ENCODE measurements around the gene NIPA2.

NIPA2 gene

DNA sequence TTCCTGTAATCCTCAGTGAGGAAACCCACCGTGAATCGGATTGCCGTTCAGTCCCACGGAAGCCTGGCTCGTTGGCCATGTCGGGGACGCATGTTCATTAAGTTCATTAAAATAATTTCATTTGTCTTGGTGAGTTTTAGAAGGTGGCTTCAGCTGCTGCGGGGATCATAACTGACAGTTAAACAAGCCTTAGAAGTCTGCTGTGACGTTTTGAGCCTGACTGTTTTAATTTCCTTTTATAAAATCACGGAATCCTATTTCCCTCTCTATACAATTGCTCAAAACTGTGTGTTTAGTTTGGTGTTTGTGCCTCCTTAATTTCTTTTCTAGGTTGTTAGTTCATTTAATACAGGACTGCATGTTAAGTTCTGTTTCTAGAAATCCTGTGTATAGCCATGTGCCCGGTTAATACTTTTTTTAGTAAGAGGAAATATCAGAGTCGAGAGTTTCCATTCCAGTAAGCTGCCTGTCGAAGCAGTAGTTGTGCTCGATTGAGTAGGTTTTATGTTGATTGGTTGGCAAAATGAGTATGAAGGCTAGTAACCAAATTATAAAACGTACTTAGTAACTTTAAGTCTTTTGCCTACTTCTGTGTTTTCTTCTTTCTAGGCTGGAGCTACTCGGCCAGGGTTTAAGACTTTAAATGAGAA lies 705 bp downstream of the NIPA2 start:
- no peak for DNase-seq (ENCODE audit: low spot score)

DNA sequence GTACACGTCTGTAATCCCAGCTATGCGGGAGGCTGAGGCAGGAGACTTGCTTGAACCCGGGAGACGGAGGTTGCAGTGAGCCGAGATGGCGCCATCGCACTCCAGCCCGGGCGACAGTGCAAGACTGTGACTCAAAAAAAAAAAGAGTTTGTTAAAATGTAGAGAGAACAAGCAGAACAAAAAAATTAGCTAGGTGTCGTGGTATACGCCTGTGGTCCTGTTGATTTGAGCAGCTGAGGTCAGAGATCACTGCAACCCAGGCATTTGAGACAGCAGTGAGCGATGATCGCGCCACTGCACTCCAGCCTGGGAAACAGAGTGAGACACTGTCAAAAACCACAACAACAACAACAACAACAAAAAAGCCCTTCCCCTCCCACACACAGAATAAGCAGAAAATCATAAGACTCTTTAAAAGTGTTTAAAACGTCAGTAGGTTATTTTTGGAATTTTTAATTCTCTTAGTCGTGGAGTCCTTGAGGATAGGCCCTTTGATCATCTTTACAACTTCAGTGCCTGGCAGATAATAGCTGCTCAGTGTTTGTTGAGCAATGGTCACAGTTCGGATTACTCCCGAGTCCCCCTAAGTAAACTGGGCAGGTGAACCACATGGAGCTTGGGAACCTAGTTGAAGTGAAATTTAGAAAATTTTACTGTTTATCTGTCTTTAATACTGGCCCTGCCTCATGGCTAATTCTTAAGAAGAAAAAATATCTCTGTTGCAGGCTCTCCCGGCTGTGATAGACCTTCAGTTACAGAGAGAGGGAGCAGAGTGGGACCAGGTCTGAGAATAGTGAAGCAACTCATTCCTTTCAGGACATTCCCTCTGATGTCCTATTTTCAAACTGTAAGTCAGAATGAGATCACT lies 6.2 kb downstream of the NIPA2 start:
- no peak for DNase-seq (ENCODE audit: low spot score)

DNA sequence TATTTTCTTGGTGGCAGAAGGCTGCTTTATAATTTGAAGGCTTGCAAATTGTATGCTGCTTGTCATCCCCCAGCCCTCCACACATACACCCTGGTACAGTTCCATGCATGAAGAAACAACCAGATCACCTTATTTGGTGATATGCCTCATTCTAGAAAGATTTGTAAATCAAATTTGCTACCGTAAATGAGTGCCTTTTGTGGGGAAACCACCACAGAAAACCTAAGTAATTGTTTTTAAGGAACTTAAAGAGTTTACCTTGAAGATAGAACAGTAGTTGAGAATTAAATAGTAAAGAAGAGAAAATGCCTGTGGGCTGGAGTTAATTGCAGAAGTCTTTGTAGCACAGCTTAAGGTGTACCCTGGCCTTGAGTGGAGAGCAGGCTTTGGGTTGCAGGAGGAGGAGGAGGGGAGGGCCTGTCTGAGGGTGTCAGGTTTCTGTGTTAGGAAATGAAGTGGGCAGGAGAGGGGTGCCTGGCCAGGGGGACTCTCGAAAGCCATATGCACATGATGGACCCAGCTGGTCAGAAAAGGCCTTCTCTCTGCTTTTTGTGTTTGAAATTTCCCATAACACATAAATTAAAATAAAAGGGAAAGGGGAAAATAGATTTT lies 6.9 kb downstream of the NIPA2 start:
- no peak for DNase-seq (ENCODE audit: low spot score)

DNA sequence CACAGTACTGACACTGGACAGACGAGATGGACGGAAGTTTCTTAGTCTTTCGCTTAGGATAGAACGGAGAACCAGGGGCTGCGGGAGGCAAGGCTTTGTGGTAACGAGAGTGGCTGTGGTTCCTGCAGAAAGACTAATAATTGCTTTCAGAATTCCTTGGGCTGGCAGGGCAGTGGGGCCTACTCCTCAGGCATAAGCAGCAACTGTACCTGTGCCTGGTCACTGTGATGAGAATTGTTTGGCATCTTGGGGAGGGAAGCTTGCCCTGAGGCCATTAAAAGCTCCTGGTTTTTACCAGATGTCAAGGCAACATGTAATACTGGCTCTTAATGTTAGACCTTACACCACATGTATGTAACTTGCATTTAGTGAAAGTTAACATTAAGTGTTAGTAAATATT lies 7.6 kb downstream of the NIPA2 start:
- DNase-seq (ENCODE audit: low spot score), result no peak

DNA sequence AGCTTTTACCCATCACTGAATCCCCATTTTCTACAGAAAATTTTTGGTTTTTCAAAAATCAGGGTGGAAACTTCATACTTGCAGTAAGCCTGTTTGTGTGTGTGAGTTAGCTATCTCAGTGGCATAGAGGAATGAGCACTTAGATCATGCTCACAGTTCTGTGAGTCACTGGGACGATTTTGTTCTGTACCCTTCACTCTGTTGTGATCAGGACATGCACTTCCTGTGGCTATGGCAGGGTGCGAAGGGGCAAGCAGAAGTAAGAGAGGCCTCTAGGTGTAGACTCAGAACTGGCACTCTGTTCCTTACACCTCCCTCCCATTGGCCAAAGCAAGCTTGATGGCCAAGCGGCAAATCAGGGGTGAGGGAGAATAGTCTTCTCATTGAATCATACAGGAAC lies 11.6 kb downstream of the NIPA2 start:
- DNase-seq (ENCODE audit: low spot score), result no peak

DNA sequence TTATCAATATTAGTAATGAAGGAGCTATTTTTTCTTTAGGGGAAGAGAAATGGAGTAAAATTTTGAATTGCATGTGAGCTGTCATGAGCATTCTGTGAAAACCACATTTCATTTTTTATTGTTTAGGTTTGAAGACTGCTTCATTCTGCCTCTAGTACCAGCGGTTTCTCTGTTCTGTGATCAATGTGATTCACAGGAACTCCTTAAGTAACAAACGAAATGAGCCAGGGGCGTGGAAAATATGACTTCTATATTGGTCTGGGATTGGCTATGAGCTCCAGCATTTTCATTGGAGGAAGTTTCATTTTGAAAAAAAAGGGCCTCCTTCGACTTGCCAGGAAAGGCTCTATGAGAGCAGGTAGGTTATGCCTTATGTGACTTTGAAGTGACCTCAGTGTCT lies 13.0 kb downstream of the NIPA2 start:
- no peak for DNase-seq (ENCODE audit: low spot score)

DNA sequence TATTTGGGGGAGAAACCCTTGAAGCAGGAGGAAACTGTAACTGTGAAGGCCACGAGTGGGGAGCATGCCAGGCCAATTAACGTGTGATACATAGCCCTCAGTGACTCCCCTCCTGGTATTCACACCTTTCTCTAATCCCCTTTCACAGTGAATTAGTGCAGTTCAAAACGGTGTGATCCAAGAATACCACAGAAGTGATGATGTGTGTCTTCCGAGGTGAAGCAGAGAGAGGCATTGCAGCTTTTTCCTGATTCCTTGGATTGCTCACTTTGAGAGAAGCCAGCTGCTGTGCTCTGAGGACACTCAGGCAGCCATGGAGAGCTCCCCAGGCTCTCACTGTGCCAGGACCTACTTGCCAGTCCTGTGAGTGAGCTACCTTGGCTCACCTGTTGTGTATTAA lies 17.3 kb downstream of the NIPA2 start:
- DNase-seq (ENCODE audit: low spot score), result no peak

DNA sequence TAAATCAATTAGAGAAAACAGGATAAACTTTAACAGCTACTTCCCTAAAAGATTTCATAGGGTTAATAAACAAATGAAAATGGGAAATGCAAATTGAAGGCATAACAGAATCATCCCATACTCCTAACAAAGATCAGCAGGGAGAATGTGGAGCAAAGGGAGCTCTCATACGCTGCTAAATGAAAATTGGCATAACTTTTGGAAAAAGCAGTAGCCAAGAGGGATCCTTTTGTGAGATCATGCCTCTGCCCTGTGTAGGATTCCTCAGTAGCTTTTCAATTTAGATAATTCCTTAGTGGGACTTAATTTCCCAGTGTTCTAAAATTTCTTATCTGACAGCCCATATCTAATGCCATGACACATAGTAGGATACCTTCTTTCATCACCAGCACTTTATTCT lies 18.2 kb downstream of the NIPA2 start:
- DNase-seq (ENCODE audit: low spot score), result no peak

DNA sequence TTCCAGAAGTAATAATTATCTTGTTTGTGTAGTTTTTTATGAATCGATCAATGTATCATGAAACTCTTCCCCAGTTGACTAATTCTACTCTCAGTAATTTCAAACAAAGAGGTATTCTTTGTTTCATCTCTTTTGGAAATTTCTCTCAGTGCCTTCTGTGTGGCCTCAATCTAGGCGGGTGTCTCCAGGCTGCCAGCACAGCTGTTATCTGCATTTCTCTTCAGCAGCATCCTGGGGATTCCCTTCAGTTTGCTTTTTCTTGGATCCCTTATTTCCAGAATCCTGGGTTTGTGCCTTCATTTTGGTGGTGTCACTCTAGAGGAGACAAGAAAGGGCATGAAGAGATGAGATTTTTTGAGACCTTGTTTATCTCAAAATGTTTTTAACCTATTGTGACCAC lies 22.7 kb downstream of the NIPA2 start:
- no peak for DNase-seq (ENCODE audit: low spot score)

DNA sequence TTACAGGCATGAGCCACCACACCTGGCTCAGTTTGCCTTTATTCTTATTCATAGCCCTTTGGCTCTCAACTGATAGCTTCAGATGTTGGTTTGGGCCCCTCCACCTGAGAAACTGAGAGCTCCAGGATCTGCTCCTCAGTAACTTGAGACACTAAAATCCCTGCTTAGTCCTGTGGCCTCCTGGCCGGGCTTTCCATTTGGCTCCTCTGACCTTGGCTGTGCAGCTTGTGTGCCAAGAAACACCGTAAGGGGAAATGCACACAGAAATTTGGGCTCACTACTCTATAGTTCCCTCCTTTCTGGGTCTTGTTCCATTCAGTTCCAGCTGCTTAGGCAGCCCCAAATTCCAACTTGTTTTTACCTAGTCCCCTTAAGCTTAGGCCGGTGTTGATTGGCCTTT lies 24.9 kb downstream of the NIPA2 start:
- no peak for DNase-seq (ENCODE audit: low spot score)

DNA sequence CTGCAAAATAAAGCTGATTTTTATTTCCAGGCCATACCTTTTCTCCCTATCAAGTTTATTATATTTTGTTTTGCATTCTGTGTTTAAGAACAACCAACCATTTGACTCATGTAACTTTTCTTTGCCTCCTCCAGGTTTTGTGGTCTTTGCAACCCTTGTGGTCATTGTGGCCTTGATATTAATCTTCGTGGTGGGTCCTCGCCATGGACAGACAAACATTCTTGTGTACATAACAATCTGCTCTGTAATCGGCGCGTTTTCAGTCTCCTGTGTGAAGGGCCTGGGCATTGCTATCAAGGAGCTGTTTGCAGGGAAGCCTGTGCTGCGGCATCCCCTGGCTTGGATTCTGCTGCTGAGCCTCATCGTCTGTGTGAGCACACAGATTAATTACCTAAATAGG lies 27.6 kb downstream of the NIPA2 start:
- no peak for DNase-seq (ENCODE audit: low spot score)

DNA sequence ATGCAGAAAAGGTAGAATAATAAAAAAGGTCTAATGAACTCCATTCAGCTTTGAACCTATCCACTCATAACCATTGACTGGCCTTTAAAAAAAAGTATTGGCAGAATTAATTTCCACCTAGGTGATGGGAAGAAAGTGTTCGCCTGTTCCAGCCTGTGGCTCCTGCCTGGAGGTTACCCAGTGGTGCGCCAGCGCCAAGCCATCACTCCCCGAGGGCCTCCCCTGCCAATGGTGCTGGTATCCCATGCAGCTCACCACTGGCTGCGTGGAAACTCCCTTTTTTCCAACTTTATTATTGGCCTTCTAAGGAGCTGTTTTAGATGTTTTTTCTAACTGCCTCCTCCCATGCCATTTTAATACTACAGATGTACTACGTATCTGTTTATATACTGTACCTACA lies 29.4 kb downstream of the NIPA2 start:
- peak; percentile 25 for DNase-seq (ENCODE audit: low spot score)

DNA sequence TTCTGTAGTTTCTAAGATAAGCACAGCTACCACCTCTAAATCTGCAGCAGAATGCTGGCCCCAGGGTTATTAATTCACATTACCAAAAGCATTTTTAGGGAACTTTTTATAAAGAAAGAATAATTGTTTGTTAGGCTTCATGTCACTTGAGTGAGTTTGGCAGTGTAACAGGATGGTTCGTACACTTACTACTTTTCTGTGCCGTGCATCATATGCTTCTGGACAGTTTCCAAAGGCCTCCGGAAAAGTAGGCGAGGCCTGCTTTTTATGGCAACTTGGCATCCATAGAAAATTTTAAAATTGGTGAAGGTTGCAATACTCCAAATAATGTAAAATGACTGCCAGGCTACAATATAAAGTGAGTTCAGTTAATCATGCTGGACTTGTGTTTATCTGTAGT lies 30.0 kb downstream of the NIPA2 start:
- DNase-seq (ENCODE audit: low spot score), result no peak

DNA sequence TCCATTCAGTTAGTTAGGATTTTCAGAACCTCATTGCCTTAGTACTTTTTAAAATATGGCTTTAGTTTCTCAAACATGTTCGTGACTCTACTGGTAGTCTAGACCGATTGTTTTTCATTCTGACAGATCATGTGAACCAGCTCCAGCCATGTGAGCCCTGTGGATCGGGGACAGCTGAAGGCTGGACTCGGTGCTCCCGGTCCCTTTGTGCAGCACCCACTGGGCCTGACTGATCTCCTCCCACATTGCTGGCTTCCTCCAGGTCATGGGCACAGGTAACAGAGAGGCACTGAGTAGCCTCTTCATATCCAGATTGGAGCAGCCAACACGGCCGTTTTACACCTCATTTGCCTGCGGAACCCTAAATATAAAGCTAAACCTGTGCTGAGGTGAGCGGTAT lies 30.5 kb downstream of the NIPA2 start:
- no peak for DNase-seq (ENCODE audit: low spot score)

DNA sequence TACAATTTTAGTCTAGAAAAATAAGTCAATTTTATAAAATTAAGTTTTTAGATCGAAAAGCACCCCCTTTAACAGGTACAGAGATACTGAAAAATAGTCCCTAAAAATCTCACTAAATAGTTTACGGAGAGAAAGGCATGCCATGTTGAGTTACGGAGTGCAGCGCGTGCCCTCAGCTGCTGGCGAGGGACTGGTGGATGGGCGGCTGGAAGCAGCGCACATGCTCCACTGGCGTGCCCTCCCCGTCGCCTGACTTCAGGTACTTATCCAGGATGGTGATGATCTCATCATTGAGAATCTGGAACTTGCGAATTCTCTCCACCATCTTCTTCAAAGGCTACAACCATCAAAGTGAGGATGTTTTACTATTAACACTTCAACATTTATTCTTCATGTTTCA lies 31.4 kb downstream of the NIPA2 start:
- peak; percentile 21 for DNase-seq (ENCODE audit: low spot score)

DNA sequence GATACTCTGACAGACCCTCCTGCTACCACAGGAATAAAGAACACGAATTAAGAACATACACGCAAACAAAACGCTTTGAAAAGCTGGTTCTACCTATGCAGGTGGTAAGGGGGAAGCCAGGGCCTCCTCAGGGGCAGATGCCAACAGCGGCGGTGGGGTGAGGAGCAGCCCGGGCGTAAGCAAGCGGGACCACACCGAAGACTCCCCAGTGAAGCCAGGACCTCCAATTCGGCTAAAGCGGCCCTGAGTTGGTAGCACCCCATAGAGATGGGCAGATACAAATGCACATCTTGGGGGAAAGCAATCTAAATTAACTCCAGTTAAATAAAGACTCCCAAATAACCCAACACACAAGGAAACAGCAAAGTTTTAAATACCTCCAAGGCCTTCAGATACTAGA lies 32.4 kb downstream of the NIPA2 start:
- peak; percentile 21 for DNase-seq (ENCODE audit: low spot score)

DNA sequence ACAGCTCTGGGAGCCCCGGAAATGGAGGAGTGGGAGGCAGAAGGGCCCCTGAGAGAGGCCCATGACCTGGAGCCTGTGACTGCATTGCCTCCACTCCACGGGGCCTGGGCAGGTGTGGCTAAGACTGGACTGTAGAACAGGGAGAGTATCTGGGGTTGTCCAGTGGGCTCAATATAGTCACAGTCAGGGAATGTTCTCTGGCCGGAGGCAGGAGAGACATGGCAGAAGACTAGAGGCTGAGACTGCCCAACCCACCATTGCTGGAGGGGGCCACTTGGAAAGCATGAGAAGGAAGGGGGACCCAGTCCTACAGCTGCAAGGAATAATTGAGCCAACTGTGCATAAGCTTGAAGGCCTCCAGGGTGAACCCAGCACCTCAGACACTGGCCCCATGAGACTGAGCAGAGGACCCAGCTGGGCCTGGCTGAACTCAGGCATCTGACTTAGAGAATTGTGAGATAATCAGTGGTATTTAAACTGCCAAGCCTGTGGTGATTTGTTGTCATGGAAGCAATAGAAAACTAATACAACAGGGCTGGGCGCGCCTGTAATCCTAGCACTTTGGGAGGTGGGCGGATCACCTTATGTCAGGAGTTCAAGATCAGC lies 33.1 kb downstream of the NIPA2 start:
- DNase-seq (ENCODE audit: low spot score), result peak; percentile 76

DNA sequence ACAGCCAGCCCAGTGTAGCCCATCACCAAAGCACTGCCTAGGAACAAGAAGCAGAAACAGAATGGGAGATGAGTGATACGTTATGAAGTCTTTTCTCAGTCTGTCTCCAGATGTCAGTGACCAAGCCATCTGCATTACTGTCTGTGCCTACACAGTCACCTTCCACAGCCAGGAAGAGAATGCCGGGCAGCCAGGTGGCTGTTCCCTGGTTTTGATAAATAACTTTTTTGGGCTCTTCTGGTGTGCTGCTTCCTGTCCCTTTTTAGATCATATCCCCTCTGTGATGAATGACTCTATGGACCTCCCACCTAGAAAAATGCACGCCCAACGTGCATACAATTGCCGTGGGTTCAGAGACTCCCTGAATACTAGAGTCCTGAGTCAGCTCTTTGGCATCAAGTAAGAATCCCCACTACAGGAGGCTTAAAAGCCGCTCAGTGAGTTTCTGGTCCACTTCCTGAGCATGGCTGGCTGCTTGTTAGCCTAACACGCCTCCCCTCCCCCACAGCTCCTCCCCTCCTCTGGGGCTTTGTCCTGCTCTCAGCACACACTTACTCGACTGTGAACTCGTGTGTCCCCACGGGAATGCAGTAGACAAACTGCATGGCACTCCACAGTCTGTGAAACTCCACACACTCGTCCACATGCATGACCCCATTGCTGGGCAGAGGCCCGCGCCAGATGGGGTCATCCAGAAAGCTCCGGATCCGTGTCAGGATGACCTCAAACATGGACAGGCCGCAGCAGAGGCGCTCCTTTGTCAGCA lies 34.7 kb downstream of the NIPA2 start:
- peak; percentile 20 for DNase-seq (ENCODE audit: low spot score)

DNA sequence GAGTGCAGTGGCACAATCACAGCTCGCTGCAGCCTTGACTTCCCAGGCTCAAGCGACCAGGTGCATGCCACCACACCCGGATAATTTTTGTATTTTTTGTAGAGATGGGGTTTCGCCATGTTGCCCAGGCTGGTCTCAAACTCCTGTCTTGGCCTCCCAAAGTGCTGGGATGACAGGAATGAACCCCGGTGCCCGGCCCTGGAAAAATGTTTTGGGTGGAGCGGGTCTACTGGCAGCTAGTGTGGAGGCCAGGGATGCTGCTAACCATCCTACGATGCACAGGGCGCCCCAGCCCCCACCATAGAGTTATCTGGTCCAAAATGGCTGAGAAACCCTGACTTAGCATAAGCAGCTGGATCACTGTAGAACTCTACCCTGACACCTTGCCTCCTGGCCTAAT lies 35.4 kb downstream of the NIPA2 start:
- no peak for DNase-seq (ENCODE audit: low spot score)

DNA sequence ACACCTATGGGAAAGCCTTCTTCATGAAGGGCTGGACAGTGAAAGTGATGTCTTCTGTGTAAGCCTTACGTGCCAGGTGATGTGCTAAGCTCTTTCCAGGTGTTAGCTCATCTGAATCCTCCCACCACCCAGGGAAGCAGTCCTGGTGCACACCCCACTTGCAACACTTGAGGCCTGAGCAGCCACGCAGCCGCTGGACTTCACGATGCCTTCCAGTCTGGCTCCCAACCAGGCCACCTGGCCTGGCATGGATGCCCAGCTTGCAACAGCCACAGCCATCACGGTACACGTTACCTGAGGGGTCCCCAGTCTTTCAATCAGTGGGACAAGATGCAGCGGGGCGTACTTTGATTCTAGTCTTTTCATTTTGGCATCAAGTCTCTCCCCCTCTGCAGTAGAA lies 35.8 kb downstream of the NIPA2 start:
- no peak for DNase-seq (ENCODE audit: low spot score)

DNA sequence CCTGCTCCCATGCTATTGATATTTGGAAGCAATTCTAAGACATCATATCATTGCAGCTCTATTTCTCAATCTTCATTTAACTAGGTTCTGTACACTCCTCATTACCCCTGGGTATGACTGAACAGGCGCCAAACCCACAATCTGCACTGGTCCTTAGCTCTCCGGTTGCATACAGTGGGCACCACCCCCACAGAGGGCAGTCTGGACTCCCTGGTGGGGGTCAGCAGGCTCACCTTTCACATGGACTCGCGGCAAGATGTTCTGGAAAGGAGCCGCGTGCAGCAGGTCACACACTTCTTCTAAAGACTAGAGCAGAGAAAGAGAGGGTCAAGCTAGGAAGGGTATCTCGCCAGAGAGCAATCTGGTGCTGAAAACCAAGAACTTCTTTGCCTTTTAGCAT lies 36.5 kb downstream of the NIPA2 start:
- peak; percentile 17 for DNase-seq (ENCODE audit: low spot score)

DNA sequence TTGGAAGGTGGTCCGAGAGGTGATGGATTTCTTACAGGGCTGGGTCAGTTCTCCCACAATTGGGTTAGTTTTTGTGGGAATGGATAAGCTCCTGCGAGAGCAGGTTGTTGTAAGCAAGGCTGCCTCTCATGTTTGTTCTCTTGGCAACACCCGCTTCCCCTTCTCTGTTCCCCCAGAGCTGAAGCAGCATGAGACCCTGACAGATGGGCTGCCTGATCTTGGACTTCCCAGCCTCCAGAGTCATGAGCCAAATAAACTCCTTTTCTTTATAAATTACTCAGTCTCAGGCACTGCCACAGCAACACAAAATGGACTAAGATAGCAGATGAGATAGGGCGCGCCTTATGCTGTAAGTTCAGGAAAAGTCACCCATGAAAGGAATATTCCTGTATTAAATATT lies 38.7 kb downstream of the NIPA2 start:
- DNase-seq (ENCODE audit: low spot score), result no peak
